Heart left ventricle (tissue), 16 donors: ENCODE results near the gene NIPBL. TPM values are rescaled to one million over a fixed set of nuclear protein-coding genes. Genes with fewer than 3 reads are reported as not detected.

Experiments
- ATAC-seq, 4 donors: fragments of 200-7000 bp; cut with Tn5 transposase; one replicate each; pipeline ENCODE4 v1.9.1; 2020 to 2022; ENCODE audit warnings: moderate library complexity in 4 of 4, mild to moderate bottlenecking in 3 of 4, moderate number of reproducible peaks in 1 of 4
- DNase-seq, 5 donors: peaks; one replicate each; pipeline ENCODE4 v3.0.0-alpha.2; 2020
- H3K27ac ChIP-seq, 12 donors: fragments of 200-600 bp; sonication (generic) in 4 of 12; one replicate each; pipeline versions ENCODE4 v1.5.0 to v1.8.0; 2016 to 2022; ENCODE audit warnings: mild to moderate bottlenecking in 2 of 12
- H3K27me3 ChIP-seq, 9 donors: fragments of 200-600 bp; sonication (generic) in 2 of 9; one replicate each; pipeline versions ENCODE4 v1.5.1 to v1.8.0; 2016 to 2022; ENCODE audit warnings: mild to moderate bottlenecking in 3 of 9
- H3K36me3 ChIP-seq, 9 donors: fragments of 200-600 bp; sonication (generic) in 2 of 9; one replicate each; pipeline versions ENCODE4 v1.5.0 to v1.8.0; 2018 to 2022; ENCODE audit warnings: mild to moderate bottlenecking in 2 of 9
- H3K4me1 ChIP-seq, 12 donors: fragments of 200-600 bp; sonication (generic) in 4 of 12; one replicate each; pipeline versions ENCODE4 v1.5.0 to v1.8.0; 2016 to 2022; ENCODE audit warnings: mild to moderate bottlenecking in 3 of 12
- H3K4me3 ChIP-seq, 12 donors: fragments of 200-600 bp; sonication (generic) in 4 of 12; one replicate each; pipeline versions ENCODE4 v1.5.0 to v1.8.0; 2017 to 2022; ENCODE audit warnings: mild to moderate bottlenecking in 9 of 12, moderate library complexity in 4 of 12
- H3K9me3 ChIP-seq, 12 donors: fragments of 200-600 bp; sonication (generic) in 4 of 12; one replicate each; pipeline versions ENCODE4 v1.5.0 to v1.8.0; 2016 to 2022; ENCODE audit warnings: mild to moderate bottlenecking in 1 of 12
- POLR2A ChIP-seq, 2 donors: fragments of 450-650 bp; IDR thresholded peaks; one replicate each; pipeline ENCODE4 v1.6.1; 2017; ENCODE audit warnings: antibody characterized with exemption in 2 of 2, mild to moderate bottlenecking in 2 of 2, moderate library complexity in 2 of 2
- WGBS, 4 donors: extraction: QIAGEN DNeasy Blood & Tissue Kit in 2 of 4; methylation state at CpG; one replicate each; pipeline versions ENCODE4 v1.1.5 to v1.1.7; 2013 to 2018; 5-methylcytosine and 5-hydroxymethylcytosine counted together
- intact Hi-C, 10 donors: fragments of 100-400 bp; cut with DNase I; formaldehyde crosslinking; loops; one replicate each; pipeline versions ENCODE4 v1.11.1 to v1.14.2; 2022
- polyA plus RNA-seq, 2 donors: library from polyadenylated mRNA; stranded (reverse); fragments of 200-250 nt; gene quantifications; one replicate each; pipeline ENCODE4 v1.2.3, GENCODE V29; 2013
- total RNA-seq, 9 donors: library from RNA; depleted of rRNA in 2 of 9; stranded (reverse); fragments of >200 nt in 2 of 9; fragmentation: NEBNext Ultra II Directional in 3 of 9; extraction: Animal tissue kit (Norgen Biotek cat#: 25700) in 3 of 9; gene quantifications; one replicate each; pipeline versions ENCODE4 v1.1.0 to v1.2.4, GENCODE V29; 2016 to 2023
- TF ChIP-seq, protein P1 (sequence below), 12 donors: fragments of 200-600 bp; sonication (generic) in 4 of 12; IDR thresholded peaks; one replicate each; pipeline versions ENCODE4 v1.5.0 to v1.8.0; 2018 to 2022; ENCODE audit warnings: antibody characterized with exemption in 12 of 12, mild to moderate bottlenecking in 5 of 12
- donor health status: ischemic (EF 13 %, LVEDD 7.1; RV severe dilation, severe dysfunction).
- donor health status: healthy with polysubstance abuse.
- donor health status: DM: no; HTN: yes; CAD: no.
- donor health status: DM: no; HTN: no; CAD: no.
- donor health status: ischemic (EF 25% LVEDD 6.9; RV normal size, moderate dysfunction).
- donor health status: ischemic (EF 25% LVEDD 5.7; RV mildly dilated, moderate dysfunction).
- donor health status: healthy.
- donor health status: DM: yes; HTN: yes; CAD: no.
- donor health status: ischemic (EF 35%, LVEDD 5.7; RV mildly dilated, moderate dysfunction).
- donor health status: nonischemic (EF 11% LVEDD 7.7; RV severe dilation, severe dysfunction).
- donor health status: DM: yes; HTN: yes; CAD: no.
- donor health status: PGD.
- donor health status: ischemic (EF 29% LVEDD 5.4; RV normal size, mild dysfunction).
- donor health status: nonischemic (EF 23%, LVEDD 6.1; RV moderate dilation, normal function).

NIPBL gene
- total and polyA plus RNA-seq, 11 donors: 13.2 to 57.3 (median 38.2) TPM

DNA sequence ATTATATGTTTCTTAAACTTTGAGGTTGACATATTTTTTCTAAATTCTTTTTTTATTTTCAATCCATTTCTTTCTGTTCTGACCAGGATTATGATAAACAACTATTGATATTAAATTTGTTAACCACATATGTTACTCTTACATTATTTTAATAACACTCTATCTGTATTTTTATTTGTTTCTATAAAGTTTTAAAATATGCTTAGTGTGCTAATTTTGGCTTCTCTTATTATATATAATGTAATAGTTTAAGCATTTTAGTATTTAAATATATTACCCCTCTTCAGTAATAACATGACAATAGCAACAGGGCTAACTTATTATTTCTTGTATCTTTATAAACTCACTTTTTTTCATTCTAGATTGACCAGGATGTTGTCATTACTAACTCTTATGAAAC is 137.8 kb downstream of the NIPBL start:
- Histone ChIP-seq H3K36me3 (peaks cover 0 to 81% (median 73%) of the 10 kb centered on the region in 9 donors), H3K4me1 (no peaks in the 10 kb centered on the region), H3K9me3 (no peaks in the 10 kb centered on the region), H3K27ac (no peak overlapping the region), H3K4me3 (no peak overlapping the region), H3K27me3 (no peaks in the 10 kb centered on the region)
- DNase-seq: no peak
- TF ChIP-seq POLR2A (IDR thresholded peaks at IDR 0.05): no peak
- TF ChIP-seq, protein P1, sequence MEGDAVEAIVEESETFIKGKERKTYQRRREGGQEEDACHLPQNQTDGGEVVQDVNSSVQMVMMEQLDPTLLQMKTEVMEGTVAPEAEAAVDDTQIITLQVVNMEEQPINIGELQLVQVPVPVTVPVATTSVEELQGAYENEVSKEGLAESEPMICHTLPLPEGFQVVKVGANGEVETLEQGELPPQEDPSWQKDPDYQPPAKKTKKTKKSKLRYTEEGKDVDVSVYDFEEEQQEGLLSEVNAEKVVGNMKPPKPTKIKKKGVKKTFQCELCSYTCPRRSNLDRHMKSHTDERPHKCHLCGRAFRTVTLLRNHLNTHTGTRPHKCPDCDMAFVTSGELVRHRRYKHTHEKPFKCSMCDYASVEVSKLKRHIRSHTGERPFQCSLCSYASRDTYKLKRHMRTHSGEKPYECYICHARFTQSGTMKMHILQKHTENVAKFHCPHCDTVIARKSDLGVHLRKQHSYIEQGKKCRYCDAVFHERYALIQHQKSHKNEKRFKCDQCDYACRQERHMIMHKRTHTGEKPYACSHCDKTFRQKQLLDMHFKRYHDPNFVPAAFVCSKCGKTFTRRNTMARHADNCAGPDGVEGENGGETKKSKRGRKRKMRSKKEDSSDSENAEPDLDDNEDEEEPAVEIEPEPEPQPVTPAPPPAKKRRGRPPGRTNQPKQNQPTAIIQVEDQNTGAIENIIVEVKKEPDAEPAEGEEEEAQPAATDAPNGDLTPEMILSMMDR (IDR thresholded peaks at IDR 0.05): no peak
- intact Hi-C loops: no loop called here
- no peak for ATAC-seq

DNA sequence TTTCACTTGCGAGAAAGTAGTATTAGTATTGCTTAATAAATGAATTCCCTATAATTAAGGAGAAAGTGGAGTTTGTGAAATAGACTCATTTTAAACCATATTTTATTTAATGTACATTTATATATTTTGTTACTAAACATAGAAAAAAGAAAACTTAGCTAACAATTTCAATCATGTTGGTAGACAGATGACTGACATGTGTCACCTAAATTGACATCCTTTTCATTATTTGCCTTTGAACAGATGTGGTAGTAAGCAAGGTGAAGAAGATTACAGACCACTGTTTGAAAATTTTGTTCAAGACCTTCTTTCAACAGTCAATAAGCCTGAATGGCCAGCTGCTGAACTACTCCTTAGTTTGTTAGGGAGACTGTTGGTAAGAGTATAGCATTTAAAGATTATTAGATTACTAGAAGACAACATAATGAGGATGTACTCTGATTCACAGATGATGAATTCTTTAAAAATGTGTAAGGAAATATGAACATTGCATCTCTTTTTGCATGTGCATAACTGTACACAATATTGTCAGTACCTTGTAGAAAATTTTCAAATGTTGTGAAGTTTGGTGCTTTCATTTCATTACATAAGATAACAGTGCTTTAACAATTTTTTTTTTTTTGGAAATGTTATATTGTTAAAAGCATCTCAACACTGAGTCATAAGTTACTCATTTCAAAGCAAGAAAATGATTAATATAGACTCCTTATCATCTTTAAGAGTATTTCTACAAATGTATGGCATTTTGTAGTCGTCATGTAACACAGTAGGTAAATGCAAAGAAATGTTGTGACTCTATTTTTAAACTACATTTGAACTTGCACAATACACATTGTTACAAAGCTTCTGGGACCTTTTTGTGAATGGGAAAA is 139.5 kb downstream of the NIPBL start:
- Histone ChIP-seq H3K27me3 (no peaks in the 10 kb centered on the region), H3K27ac (no peak overlapping the region), H3K4me1 (no peaks in the 10 kb centered on the region), H3K4me3 (no peak overlapping the region), H3K9me3 (no peaks in the 10 kb centered on the region), H3K36me3 (peaks cover 0 to 81% (median 73%) of the 10 kb centered on the region in 9 donors)
- ATAC-seq (no peak), DNase-seq (no peak)
- 93 to 97% (median 96%) methylated on average over 2 of the region's 2 CpGs for WGBS, 4 donors
- intact Hi-C loops: loop anchor here in 2 of 10 donors (5.0 kb wide), 1 partner anchor 36 kb away; no protein-coding TSS in a partner anchor
- TF ChIP-seq POLR2A (IDR thresholded peaks at IDR 0.05): no peak
- TF ChIP-seq, protein P1 (IDR thresholded peaks at IDR 0.05): no peak

DNA sequence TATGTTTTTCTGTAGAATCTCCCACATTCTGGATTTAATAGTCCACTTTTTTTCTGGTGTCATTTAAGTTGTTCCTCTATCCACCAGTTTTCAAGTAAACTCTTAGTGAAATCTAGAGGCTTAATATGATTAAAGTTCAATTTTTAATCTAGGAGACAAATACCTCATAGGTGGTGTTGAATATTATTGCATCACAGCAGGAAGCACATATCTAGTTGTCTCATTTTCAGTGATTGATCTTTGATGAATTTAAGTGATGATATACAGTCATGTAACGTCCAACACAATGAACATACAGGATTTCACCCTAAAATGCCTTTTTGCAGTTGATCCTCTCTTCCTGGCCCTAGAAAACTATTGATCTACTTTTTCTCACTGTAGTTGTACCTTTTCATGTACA is 152.3 kb downstream of the NIPBL start:
- Histone ChIP-seq H3K27me3 (no peaks in the 10 kb centered on the region), H3K27ac (no peak overlapping the region), H3K4me3 (no peak overlapping the region), H3K36me3 (peaks cover 2 to 96% (median 89%) of the 10 kb centered on the region in 9 donors), H3K4me1 (no peaks in the 10 kb centered on the region), H3K9me3 (no peaks in the 10 kb centered on the region)
- intact Hi-C loops: loop anchor here in 1 of 10 donors (10.0 kb wide), 1 partner anchor 176 kb away; no protein-coding TSS in a partner anchor
- TF ChIP-seq, protein P1 (IDR thresholded peaks at IDR 0.05): no peak
- DNase-seq (no peak), ATAC-seq (no peak)
- whole genome bisulfite sequencing, 4 donors: 85 to 98% (median 89%) methylated on average over 1 of the region's 1 CpG

DNA sequence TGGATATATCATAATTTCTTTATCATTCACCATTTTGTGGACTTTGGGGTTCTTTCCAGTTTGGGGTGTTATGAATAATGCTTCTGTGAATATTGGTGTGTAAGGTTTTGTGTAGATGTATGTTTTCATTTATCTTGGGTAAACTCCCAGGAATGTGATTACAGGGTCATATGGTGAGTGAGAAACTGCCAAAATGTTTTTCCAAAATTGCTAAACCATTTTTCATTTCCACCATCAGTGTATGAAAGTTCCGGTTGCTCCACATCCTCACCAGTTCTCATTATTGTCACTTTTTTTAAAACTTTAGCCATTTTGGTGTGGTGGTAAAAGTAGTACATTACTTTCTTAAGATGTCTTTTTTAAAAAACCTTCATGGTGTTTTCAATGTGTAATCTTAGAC is 152.9 kb downstream of the NIPBL start:
- Histone ChIP-seq H3K9me3 (no peaks in the 10 kb centered on the region), H3K36me3 (peaks cover 2 to 96% (median 88%) of the 10 kb centered on the region in 9 donors), H3K27ac (no peak overlapping the region), H3K27me3 (no peaks in the 10 kb centered on the region), H3K4me3 (no peak overlapping the region), H3K4me1 (no peaks in the 10 kb centered on the region)
- no peak for TF ChIP-seq POLR2A (IDR thresholded peaks at IDR 0.05)
- TF ChIP-seq, protein P1 (IDR thresholded peaks at IDR 0.05): no peak
- DNase-seq (no peak), ATAC-seq (no peak)
- intact Hi-C loops: loop anchor here in 1 of 10 donors (10.0 kb wide), 1 partner anchor 175 kb away; no protein-coding TSS in a partner anchor
- 92 to 100% (median 94%) methylated on average over 1 of the region's 1 CpG for WGBS, 4 donors
